Measurements from ENCODE around the gene CPE. TPM values are rescaled to one million over a fixed set of nuclear protein-coding genes. Genes with fewer than 3 reads are reported as not detected.

CPE gene
- polyA plus RNA-seq (2012; rRNA removed) = 18.2 and 25.9 TPM in 2 replicates
- polyA plus RNA-seq (2012; cell fraction: cytosol; rRNA removed) = 24.6 and 30.2 TPM in 2 replicates
- 6.2 and 10.6 TPM in 2 replicates for polyA plus RNA-seq (2012; cell fraction: nucleus; rRNA removed)

DNA sequence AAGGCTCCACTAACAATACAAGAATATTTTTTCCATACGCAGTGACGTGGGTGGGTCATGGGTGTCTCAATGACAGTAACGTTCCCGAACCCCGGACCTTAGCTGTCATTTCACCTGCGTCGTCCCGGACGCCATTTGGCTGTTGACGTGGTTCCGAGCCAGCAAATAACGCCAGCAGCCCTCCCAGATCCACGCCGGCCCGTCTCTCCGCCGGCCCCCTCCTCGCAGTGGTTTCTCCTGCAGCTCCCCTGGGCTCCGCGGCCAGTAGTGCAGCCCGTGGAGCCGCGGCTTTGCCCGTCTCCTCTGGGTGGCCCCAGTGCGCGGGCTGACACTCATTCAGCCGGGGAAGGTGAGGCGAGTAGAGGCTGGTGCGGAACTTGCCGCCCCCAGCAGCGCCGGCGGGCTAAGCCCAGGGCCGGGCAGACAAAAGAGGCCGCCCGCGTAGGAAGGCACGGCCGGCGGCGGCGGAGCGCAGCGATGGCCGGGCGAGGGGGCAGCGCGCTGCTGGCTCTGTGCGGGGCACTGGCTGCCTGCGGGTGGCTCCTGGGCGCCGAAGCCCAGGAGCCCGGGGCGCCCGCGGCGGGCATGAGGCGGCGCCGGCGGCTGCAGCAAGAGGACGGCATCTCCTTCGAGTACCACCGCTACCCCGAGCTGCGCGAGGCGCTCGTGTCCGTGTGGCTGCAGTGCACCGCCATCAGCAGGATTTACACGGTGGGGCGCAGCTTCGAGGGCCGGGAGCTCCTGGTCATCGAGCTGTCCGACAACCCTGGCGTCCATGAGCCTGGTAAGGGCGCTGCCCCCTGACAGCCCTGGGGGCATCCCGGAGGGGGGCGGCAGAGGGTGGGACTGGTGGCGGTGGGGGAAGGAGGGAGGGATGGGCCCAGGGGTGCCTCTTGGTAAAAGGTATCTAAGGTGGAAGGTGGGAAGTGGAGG lies at the start of gene CPE:
Gene CPE (plus strand): TSS at position 264 of the 933 bp plus-strand sequence. CDS start 214 bp downstream, at position 478.
- Histone ChIP-seq H3K4me1 (ENCODE audit: control insufficient read depth in 1 of 2, insufficient read depth in 2 of 2, low read depth in 1 of 2, low read length in 1 of 2) (peaks cover 0 to 14% of the 10 kb centered on the region in 2 experiments; a peak in 2 of 4 replicates), H3K9ac (no peak within 1 kb of the TSS), H3K27me3 (ENCODE audit: insufficient read depth) (no peaks in the 10 kb centered on the region; the same call in 1 of the 2 replicates), H3K9me2 (no peaks in the 10 kb centered on the region), H3K9me3 (no peaks in the 10 kb centered on the region), H3K27ac (ENCODE audit: low read depth in 2 of 2, low read length in 1 of 2) (peak within 1 kb of the TSS in 1 of 2 experiments; percentile 86; a peak in 2 of 4 replicates), H2AFZ (ENCODE audit: low read depth) (peak within 1 kb of the TSS; percentile 74; the same call in 1 of the 2 replicates), H3K4me3 (ENCODE audit: low read depth in 2 of 2, low read length in 1 of 2) (peak within 1 kb of the TSS; percentile 63 to 72), H3K79me2 (ENCODE audit: insufficient read depth) (no peaks in the 10 kb centered on the region), H3K4me2 (peak within 1 kb of the TSS; percentile 89), H4K20me1 (ENCODE audit: insufficient read depth) (no peaks in the 10 kb centered on the region), H3K36me3 (replicated peaks in 1 of 2; ENCODE audit: control insufficient read depth in 1 of 2, insufficient read depth in 2 of 2, low read length in 1 of 2) (no peaks in the 10 kb centered on the region), H3F3A (replicated peaks; ENCODE audit: insufficient read depth) (no peaks in the 10 kb centered on the region)
- WGBS (ENCODE audit: low lambda C conversion rate) = 2% methylated on average over 21 of the region's 82 CpGs
- DNase-seq = peak; percentile 95
- ChIA-PET POLR2A (interaction anchor here (1.0 to 1.1 kb wide), 4 partner anchors 22 to 141 kb away, joined by 3 to 6 read pairs (median 3); partner anchors contain the start of gene MSMO1), CTCF (interaction anchor here (0.8 to 5.7 kb wide), 18 partner anchors 10 to 266 kb away, joined by 3 to 32 read pairs (median 4); partner anchors contain the start of gene TMEM192)
- TF ChIP-seq SIN3A (IDR thresholded peaks at IDR 0.05; ENCODE audit: borderline replicate concordance, low read depth, low read length) = no peak; the same call in 1 of the 2 replicates
- TF ChIP-seq ELF1 (IDR thresholded peaks at IDR 0.05) = no peak
- no peak for TF ChIP-seq EP300 (IDR thresholded peaks at IDR 0.05; ENCODE audit: borderline replicate concordance in 1 of 2, low read depth in 1 of 2, low read length in 1 of 2)
- TF ChIP-seq, protein P1, sequence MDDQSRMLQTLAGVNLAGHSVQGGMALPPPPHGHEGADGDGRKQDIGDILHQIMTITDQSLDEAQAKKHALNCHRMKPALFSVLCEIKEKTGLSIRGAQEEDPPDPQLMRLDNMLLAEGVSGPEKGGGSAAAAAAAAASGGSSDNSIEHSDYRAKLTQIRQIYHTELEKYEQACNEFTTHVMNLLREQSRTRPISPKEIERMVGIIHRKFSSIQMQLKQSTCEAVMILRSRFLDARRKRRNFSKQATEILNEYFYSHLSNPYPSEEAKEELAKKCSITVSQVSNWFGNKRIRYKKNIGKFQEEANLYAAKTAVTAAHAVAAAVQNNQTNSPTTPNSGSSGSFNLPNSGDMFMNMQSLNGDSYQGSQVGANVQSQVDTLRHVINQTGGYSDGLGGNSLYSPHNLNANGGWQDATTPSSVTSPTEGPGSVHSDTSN (IDR thresholded peaks at IDR 0.05) = no peak
- TF ChIP-seq RCOR1 (IDR thresholded peaks at IDR 0.05; ENCODE audit: low read length) = 0 out of 2 replicates have a peak, but pooled peaks have one; percentile 6
- TF ChIP-seq CHD2 (IDR thresholded peaks at IDR 0.05; ENCODE audit: low read length, partially characterized antibody) = peak; percentile 45
- peak; percentile 62; the same call in 1 of the 2 replicates for TF ChIP-seq FOXJ3 (CRISPR knock-in tag; IDR thresholded peaks at IDR 0.05)
- TF ChIP-seq JUND (IDR thresholded peaks at IDR 0.05) = no peak
- TF ChIP-seq RFX5 (IDR thresholded peaks at IDR 0.05; ENCODE audit: low read length) = no peak
- TF ChIP-seq, protein P2, sequence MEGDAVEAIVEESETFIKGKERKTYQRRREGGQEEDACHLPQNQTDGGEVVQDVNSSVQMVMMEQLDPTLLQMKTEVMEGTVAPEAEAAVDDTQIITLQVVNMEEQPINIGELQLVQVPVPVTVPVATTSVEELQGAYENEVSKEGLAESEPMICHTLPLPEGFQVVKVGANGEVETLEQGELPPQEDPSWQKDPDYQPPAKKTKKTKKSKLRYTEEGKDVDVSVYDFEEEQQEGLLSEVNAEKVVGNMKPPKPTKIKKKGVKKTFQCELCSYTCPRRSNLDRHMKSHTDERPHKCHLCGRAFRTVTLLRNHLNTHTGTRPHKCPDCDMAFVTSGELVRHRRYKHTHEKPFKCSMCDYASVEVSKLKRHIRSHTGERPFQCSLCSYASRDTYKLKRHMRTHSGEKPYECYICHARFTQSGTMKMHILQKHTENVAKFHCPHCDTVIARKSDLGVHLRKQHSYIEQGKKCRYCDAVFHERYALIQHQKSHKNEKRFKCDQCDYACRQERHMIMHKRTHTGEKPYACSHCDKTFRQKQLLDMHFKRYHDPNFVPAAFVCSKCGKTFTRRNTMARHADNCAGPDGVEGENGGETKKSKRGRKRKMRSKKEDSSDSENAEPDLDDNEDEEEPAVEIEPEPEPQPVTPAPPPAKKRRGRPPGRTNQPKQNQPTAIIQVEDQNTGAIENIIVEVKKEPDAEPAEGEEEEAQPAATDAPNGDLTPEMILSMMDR (IDR thresholded peaks at IDR 0.05) = peak; percentile 38; the same call in 1 of the 2 replicates
- no peak for TF ChIP-seq GABPA (IDR thresholded peaks at IDR 0.05; ENCODE audit: low read depth)
- TF ChIP-seq, protein P3, sequence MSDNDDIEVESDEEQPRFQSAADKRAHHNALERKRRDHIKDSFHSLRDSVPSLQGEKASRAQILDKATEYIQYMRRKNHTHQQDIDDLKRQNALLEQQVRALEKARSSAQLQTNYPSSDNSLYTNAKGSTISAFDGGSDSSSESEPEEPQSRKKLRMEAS (IDR thresholded peaks at IDR 0.05; ENCODE audit: low read depth) = peak; percentile 69
- no peak for TF ChIP-seq NRF1 (IDR thresholded peaks at IDR 0.05; ENCODE audit: low read depth, low read length)
- no peak for TF ChIP-seq MEF2A (IDR thresholded peaks at IDR 0.05; ENCODE audit: borderline replicate concordance, low read depth)
- no peak for TF ChIP-seq GATA2 (CRISPR knock-in tag; IDR thresholded peaks at IDR 0.05)
- peak; percentile 41; the same call in 1 of the 2 replicates for TF ChIP-seq SMC3 (IDR thresholded peaks at IDR 0.05; ENCODE audit: low read depth, low read length)
- peak; percentile 51 for TF ChIP-seq RAD21 (IDR thresholded peaks at IDR 0.05; ENCODE audit: low read length)
- TF ChIP-seq TCF12 (IDR thresholded peaks at IDR 0.05) = no peak
- TF ChIP-seq, protein P4, sequence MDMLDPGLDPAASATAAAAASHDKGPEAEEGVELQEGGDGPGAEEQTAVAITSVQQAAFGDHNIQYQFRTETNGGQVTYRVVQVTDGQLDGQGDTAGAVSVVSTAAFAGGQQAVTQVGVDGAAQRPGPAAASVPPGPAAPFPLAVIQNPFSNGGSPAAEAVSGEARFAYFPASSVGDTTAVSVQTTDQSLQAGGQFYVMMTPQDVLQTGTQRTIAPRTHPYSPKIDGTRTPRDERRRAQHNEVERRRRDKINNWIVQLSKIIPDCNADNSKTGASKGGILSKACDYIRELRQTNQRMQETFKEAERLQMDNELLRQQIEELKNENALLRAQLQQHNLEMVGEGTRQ (IDR thresholded peaks at IDR 0.05; ENCODE audit: borderline replicate concordance, low read depth, low read length) = no peak
- TF ChIP-seq FOXM1 (IDR thresholded peaks at IDR 0.05; ENCODE audit: low read depth) = no peak
- TF ChIP-seq, protein P5, sequence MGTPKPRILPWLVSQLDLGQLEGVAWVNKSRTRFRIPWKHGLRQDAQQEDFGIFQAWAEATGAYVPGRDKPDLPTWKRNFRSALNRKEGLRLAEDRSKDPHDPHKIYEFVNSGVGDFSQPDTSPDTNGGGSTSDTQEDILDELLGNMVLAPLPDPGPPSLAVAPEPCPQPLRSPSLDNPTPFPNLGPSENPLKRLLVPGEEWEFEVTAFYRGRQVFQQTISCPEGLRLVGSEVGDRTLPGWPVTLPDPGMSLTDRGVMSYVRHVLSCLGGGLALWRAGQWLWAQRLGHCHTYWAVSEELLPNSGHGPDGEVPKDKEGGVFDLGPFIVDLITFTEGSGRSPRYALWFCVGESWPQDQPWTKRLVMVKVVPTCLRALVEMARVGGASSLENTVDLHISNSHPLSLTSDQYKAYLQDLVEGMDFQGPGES (IDR thresholded peaks at IDR 0.05; ENCODE audit: low read depth, low read length) = no peak
- peak; percentile 74 for TF ChIP-seq MXI1 (IDR thresholded peaks at IDR 0.05; ENCODE audit: low read depth, low read length)
- no peak for TF ChIP-seq FOSL2 (IDR thresholded peaks at IDR 0.05; ENCODE audit: borderline replicate concordance, low read depth)
